HG02943 (cell line): ENCODE measurements around the gene MRPL34.

ENCODE experiments used
- ATAC-seq: cut with Tn5 transposase; IDR thresholded peaks from one replicate; pipeline ENCODE4 v1.9.1; 2021; ENCODE audit warnings: mild to moderate bottlenecking, low read depth, moderate library complexity; ENCODE audit not compliant: unreplicated experiment

The MRPL34 gene

DNA sequence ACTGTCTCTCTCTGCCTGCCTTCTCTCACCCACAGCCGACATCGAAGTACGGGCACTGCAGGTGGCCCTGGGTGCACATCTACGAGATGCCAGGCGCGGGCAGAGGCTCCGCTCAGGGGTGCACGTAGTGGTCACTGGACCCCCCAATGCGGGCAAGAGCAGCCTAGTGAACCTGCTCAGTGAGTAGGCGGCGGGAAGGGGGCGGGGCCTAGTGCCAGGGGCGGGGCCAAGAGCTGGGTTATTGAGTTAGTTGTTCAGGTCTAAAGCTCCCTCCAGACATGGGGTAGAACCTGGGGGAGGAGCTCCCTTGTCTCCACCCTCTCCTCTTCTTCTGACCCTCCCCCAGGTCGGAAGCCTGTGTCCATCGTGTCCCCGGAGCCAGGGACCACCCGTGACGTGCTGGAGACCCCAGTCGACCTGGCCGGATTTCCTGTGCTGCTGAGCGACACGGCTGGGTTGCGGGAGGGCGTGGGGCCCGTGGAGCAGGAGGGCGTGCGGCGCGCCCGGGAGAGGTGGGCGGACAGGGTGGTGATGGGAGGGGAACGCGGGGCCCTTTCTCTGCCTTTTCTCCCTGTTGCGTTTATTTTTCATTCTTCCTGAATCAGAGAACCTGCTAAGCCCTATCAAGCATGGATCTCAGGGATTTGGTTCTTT is 33.5 kb downstream of the MRPL34 start:
- ATAC-seq: no peak

DNA sequence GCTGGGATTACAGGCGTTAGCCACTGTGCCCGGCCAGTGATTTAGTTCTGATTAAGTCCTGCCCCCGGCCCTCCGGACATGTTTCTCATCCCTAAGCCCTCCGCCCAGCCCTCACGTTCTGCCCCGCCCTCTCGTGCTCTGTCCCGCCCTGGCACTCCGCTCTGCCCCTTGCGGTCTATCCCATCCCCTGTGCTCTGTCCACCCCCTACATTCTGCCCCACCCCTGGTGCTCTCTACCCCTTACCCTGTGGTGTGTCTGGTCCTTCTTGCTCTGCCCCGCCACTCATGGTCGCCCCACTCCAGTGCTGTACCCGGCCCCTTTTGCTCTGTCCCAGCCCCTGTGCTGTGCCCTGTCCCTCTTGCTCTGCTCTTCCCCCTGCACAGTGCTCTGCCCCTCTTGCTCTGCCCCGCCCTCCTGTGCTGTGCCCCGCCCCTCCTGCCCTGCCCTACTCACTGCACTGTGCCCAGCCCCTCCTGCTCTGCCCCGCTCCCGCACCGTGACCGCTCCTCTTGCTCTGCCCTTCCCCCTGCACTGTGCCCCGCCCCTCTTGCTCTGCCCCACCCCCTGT is 34.7 kb downstream of the MRPL34 start:
- ATAC-seq: no peak

- no peak for ATAC-seq
Observed at GRCh38 chr19:17340871-17341357, 35.2 kb downstream of the MRPL34 start.

DNA sequence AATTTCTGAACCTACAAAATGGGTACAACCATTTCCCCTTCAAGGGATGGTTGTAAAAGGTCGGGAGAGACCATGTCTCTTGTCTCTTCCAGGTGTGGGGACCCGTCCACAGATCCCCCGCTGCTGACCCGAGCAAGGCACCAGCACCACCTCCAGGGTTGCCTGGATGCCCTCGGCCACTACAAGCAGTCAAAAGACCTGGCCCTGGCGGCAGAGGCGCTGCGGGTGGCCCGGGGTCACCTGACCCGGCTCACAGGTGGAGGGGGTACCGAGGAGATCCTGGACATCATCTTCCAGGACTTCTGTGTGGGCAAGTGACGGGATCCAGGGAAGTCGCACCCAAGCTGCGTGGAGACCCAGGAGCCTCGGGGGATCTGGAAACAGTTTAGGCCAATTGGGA is 35.7 kb downstream of the MRPL34 start:
- no peak for ATAC-seq

GRCh38 chr19:17341845-17342244 is 36.2 kb downstream of the MRPL34 start:
- no peak for ATAC-seq

DNA sequence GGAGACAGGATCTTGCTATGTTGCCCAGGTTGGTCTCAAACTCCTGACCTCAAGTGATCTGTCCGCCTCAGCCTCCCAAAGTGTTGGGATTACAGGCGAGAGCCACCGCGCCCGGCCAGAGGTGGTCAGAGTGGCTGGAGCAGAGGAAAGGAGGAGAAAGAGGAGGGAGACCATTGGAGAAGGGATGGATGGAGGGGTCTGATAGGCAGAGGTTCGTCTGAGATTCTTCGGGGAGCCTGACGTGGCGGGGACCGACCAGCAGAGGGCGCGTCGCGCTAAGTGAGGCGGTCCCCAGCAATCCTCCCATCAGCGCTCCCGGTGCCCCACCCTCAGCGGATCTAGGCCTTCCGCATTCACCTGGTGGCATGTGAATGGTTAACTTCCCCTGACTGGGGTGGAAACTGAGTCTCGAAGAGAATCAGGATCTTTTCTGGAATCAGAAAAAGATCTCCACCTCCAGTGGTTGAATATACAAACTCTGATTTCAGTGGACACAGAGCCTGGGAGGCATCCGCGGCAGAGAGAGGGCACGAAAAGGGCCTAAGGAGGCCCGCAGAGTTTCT is 40.5 kb downstream of the MRPL34 start:
- no peak for ATAC-seq

- ATAC-seq: no peak
Observed at GRCh38 chr19:17347361-17347760, 41.7 kb downstream of the MRPL34 start.

DNA sequence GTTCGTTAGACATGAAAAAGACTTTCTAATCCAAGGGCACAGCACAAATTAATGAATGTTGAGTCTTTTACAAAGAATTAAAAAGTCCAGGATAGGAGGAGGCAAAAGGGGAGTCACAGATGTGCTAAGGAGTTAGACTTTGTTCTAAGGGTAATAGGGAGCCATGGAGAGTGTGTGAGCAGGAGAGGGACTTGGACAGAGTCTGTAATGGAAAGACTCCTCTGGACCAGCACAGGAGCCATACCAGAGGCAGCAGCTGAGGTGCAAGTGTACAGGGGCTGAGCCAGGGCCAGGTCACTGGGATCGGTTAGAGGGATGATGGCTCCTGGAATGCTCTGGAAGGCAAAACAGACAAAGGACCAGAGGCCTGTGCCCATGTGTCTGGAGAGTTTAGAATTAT is 42.2 kb downstream of the MRPL34 start:
- ATAC-seq: no peak

- no peak for ATAC-seq
Observed at GRCh38 chr19:17348700-17349099, 43.0 kb downstream of the MRPL34 start.

DNA sequence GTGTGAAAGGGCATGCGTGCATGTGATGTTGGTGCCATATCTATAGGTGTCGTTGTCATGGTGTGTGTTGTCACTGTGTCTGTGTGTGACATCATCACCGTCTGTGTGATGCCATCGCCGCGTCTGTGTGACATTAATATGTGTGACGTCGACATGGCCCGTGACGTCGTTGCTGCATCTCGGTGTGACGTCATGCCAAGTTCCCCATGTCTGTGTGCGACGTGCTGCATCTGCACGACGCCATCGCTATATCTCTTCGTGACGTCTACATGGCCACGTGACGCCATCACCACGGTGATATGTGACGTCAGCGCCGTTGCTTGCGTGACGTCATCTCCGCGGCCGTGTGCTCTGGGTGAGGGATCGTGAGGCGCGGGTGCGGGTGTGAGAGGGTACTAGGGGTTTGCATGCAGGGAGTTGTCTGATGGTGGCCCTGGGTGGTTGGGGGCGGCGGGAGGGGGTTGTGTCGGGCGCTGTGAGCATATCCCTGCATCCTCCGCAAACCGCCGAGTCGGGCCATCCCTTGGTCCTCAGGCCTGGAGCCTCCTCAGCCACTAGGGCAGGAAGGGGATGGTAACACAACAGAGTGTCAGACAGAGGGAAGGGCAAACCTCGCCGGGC is 46.3 kb downstream of the MRPL34 start:
- no peak for ATAC-seq

GRCh38 chr19:17352608-17353280 is 47.1 kb downstream of the MRPL34 start:
- no peak for ATAC-seq

- no peak for ATAC-seq
Observed at GRCh38 chr19:17353386-17353785, 47.7 kb downstream of the MRPL34 start.
